HepG2 (cell line): ENCODE data around the gene SECTM1. TPM values are rescaled to one million over a fixed set of nuclear protein-coding genes. Genes with fewer than 3 reads are reported as not detected.

Source experiments
- ARNTL ChIP-seq: sonication (generic); formaldehyde crosslinking; IDR thresholded peaks from 2 replicates; pipeline ENCODE4 v1.4.0; 2020; ENCODE audit warnings: mild to moderate bottlenecking, missing genetic modification reagents
- CAMTA2 ChIP-seq: sonication (generic); formaldehyde crosslinking; IDR thresholded peaks from 2 replicates; pipeline ENCODE4 v1.4.0; 2020; ENCODE audit warnings: mild to moderate bottlenecking, missing genetic modification reagents, borderline replicate concordance
- CBX1 ChIP-seq: IDR thresholded peaks from one replicate; pipeline ENCODE4 v1.6.1; 2016; ENCODE audit warnings: antibody characterized with exemption, low read depth
- CREM ChIP-seq, 2 experiments: sonication (generic) in 1 of 2; formaldehyde crosslinking in 1 of 2; IDR thresholded peaks; 2 replicates each; pipeline versions ENCODE4 v1.4.0 to v1.6.1; 2016 to 2020; ENCODE audit warnings: antibody characterized with exemption in 1 of 2, mild to moderate bottlenecking in 1 of 2, missing genetic modification reagents in 1 of 2
- GPN1 ChIP-seq: sonication (generic); formaldehyde crosslinking; IDR thresholded peaks from 2 replicates; pipeline ENCODE4 v1.5.1; 2020; ENCODE audit warnings: missing genetic modification reagents, borderline replicate concordance
- MTA3 ChIP-seq: sonication (generic); formaldehyde crosslinking; IDR thresholded peaks from 2 replicates; pipeline ENCODE4 v1.4.0; 2020; ENCODE audit warnings: missing genetic modification reagents
- PLRG1 ChIP-seq: fragments of 450-650 bp; conservative IDR thresholded peaks from 2 replicates; pipeline ENCODE4 v1.6.1; 2016
- SAP130 ChIP-seq: IDR thresholded peaks from 2 replicates; pipeline ENCODE4 v1.6.1; 2016; ENCODE audit warnings: low read depth
- SIN3A ChIP-seq: IDR thresholded peaks from 2 replicates; pipeline ENCODE4 v1.6.1; 2011; ENCODE audit warnings: low read depth, mild to moderate bottlenecking, control low read depth, low read length, borderline replicate concordance
- SRSF1 ChIP-seq: fragments of 200-400 bp; formaldehyde crosslinking; optimal IDR thresholded peaks from 2 replicates; pipeline ENCODE3; 2017; ENCODE audit warnings: mild to moderate bottlenecking, low read depth, low read length, moderate library complexity
- SRSF4 ChIP-seq: fragments of 200-400 bp; formaldehyde crosslinking; IDR thresholded peaks from one replicate; pipeline ENCODE4 v1.6.1; 2018; ENCODE audit warnings: mild to moderate bottlenecking, low read depth, low read length, moderate library complexity; ENCODE audit not compliant: poor library complexity, severe bottlenecking
- ZFP90 ChIP-seq: sonication (generic); formaldehyde crosslinking; IDR thresholded peaks from 2 replicates; pipeline ENCODE4 v1.8.0; 2022; ENCODE audit warnings: missing genetic modification reagents, mild to moderate bottlenecking, inconsistent platforms, borderline replicate concordance
- ZNF24 ChIP-seq: fragments of 450-650 bp; IDR thresholded peaks from 2 replicates; pipeline ENCODE4 v1.6.1; 2017; ENCODE audit warnings: antibody characterized with exemption, mild to moderate bottlenecking
- ZNF335 ChIP-seq: sonication (generic); formaldehyde crosslinking; IDR thresholded peaks from 2 replicates; pipeline ENCODE4 v1.4.0; 2020; ENCODE audit warnings: missing genetic modification reagents
- ZNF598 ChIP-seq: sonication (generic); formaldehyde crosslinking; IDR thresholded peaks from 2 replicates; pipeline ENCODE4 v1.5.1; 2020; ENCODE audit warnings: mild to moderate bottlenecking, missing genetic modification reagents, borderline replicate concordance
- ZNF660 ChIP-seq: sonication (generic); formaldehyde crosslinking; IDR thresholded peaks from 2 replicates; pipeline ENCODE4 v1.5.1; 2020; ENCODE audit warnings: mild to moderate bottlenecking, low read depth, missing genetic modification reagents, borderline replicate concordance
- polyA plus RNA-seq, 8 experiments: library from polyadenylated mRNA; depleted of rRNA in 3 of 8; stranded (reverse) in 7 of 8; unstranded in 1 of 8; fragments of >200 nt; fragmentation: Illumina TruSeq in 4 of 8; extraction: Trizol in 4 of 8; gene quantifications; 2 replicates each; pipeline versions ENCODE4 v1.2.1 to v1.2.3, GENCODE V29; 2011 to 2016; ENCODE audit warnings: low read depth in 4 of 8, missing spikeins in 1 of 8, mixed read lengths in 1 of 8; ENCODE audit not compliant: insufficient read depth in 1 of 8
- total RNA-seq, 5 experiments: library from RNA; depleted of rRNA; stranded (reverse); fragments of >200 nt; fragmentation: Illumina TruSeq; extraction: Trizol; gene quantifications; 2 replicates each; pipeline ENCODE4 v1.2.3, GENCODE V29; 2016; ENCODE audit warnings: low read depth in 1 of 5
- TF ChIP-seq, protein P1 (sequence below): sonication (generic); formaldehyde crosslinking; conservative IDR thresholded peaks from 2 replicates; pipeline ENCODE4 v1.4.0; 2020; ENCODE audit warnings: missing genetic modification reagents
- TF ChIP-seq, protein P2 (sequence below): sonication (generic); formaldehyde crosslinking; IDR thresholded peaks from 2 replicates; pipeline ENCODE4 v1.4.0; 2020; ENCODE audit warnings: mild to moderate bottlenecking, missing genetic modification reagents
- TF ChIP-seq, protein P3 (sequence below): sonication (generic); formaldehyde crosslinking; IDR thresholded peaks from 2 replicates; pipeline ENCODE4 v1.4.0; 2020; ENCODE audit warnings: missing genetic modification reagents
- TF ChIP-seq, protein P4 (sequence below): sonication (generic); formaldehyde crosslinking; IDR thresholded peaks from 2 replicates; pipeline ENCODE4 v1.4.0; 2020; ENCODE audit warnings: missing genetic modification reagents
- TF ChIP-seq, protein P5 (sequence below): sonication (generic); formaldehyde crosslinking; IDR thresholded peaks from 2 replicates; pipeline ENCODE4 v1.5.1; 2020; ENCODE audit warnings: missing genetic modification reagents, mild to moderate bottlenecking, borderline replicate concordance

The SECTM1 gene
- total and polyA plus RNA-seq, 2 of the 13 experiments (the other 11 are each of a cell fraction or from before 2014, with no cell fraction given) = 3.5 to 5.3 TPM

DNA sequence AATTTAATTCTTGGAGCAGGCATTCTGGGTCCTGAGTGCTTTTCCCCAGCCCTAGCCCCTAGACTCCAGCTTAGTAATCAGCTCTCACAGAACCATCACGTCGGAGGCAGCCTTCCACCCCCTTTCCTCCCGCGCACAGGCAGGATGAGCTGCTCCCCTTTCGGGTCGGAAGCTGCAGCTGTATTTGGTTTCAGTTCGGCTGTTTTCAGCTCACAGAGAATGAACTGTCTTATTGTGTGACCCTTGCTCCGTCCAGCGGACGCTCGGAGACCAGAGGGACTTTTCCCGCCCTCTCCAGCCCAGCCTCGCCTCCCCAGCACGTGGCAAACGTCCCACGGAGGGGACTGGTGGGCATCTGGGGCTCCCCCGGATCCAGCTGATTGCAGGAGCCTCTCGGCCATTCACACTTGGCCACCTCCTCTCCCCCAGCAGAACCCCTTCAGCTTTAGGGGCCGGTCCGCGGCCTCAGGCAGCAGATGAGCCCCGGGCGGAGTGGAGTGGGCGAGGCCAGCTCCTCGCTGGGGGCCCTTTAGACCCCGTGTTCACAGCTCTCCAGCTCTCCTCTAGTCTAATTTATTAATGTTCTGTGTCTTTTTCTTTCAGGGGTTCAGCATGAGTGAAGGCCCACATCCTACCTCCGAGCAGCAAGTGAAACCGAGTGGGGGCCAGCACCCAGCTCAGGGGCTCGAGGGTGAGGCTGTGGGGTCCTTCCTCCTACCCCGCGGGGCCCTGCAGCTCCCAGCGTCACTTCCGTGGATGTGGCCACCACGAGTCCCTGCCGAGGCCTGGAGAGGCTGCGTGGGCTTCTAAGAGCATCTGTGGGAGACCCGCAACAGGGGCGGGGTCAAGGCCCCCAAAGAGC lies 37.1 kb upstream of the SECTM1 start (continued):
- TF ChIP-seq, protein P1, sequence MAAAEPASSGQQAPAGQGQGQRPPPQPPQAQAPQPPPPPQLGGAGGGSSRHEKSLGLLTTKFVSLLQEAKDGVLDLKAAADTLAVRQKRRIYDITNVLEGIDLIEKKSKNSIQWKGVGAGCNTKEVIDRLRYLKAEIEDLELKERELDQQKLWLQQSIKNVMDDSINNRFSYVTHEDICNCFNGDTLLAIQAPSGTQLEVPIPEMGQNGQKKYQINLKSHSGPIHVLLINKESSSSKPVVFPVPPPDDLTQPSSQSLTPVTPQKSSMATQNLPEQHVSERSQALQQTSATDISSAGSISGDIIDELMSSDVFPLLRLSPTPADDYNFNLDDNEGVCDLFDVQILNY (CRISPR knock-in tag) = 0 out of 2 replicates have a peak, but pooled peaks have one; percentile 56
- TF ChIP-seq CAMTA2 (CRISPR knock-in tag) (peak; percentile 88; the same call in 1 of the 2 replicates), ZNF660 (peak; percentile 74; the same call in 1 of the 2 replicates), ZNF24 (no peak), SIN3A (no peak), MTA3 (CRISPR knock-in tag) (no peak), ZFP90 (peak; percentile 95), CBX1 (no peak), SAP130 (CRISPR knock-in tag) (peak; percentile 69), SRSF1 (no peak), ZNF598 (CRISPR knock-in tag) (peak; percentile 28; the same call in 1 of the 2 replicates), SRSF4 (no peak), CREM (IDR thresholded peaks at IDR 0.05) (no peak; the same call in 1 of the 2 replicates), CREM (CRISPR knock-in tag; IDR thresholded peaks at IDR 0.05) (no peak), ZNF335 (CRISPR knock-in tag) (0 out of 2 replicates have a peak, but pooled peaks have one; percentile 46), PLRG1 (no peak), GPN1 (CRISPR knock-in tag) (peak; percentile 30; the same call in 1 of the 2 replicates), ARNTL (CRISPR knock-in tag) (peak; percentile 89)
- TF ChIP-seq, protein P2, sequence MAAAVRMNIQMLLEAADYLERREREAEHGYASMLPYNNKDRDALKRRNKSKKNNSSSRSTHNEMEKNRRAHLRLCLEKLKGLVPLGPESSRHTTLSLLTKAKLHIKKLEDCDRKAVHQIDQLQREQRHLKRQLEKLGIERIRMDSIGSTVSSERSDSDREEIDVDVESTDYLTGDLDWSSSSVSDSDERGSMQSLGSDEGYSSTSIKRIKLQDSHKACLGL (CRISPR knock-in tag) = peak; percentile 83
- TF ChIP-seq, protein P3, sequence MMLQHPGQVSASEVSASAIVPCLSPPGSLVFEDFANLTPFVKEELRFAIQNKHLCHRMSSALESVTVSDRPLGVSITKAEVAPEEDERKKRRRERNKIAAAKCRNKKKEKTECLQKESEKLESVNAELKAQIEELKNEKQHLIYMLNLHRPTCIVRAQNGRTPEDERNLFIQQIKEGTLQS = peak; percentile 59; the same call in 1 of the 2 replicates
- TF ChIP-seq, protein P4, sequence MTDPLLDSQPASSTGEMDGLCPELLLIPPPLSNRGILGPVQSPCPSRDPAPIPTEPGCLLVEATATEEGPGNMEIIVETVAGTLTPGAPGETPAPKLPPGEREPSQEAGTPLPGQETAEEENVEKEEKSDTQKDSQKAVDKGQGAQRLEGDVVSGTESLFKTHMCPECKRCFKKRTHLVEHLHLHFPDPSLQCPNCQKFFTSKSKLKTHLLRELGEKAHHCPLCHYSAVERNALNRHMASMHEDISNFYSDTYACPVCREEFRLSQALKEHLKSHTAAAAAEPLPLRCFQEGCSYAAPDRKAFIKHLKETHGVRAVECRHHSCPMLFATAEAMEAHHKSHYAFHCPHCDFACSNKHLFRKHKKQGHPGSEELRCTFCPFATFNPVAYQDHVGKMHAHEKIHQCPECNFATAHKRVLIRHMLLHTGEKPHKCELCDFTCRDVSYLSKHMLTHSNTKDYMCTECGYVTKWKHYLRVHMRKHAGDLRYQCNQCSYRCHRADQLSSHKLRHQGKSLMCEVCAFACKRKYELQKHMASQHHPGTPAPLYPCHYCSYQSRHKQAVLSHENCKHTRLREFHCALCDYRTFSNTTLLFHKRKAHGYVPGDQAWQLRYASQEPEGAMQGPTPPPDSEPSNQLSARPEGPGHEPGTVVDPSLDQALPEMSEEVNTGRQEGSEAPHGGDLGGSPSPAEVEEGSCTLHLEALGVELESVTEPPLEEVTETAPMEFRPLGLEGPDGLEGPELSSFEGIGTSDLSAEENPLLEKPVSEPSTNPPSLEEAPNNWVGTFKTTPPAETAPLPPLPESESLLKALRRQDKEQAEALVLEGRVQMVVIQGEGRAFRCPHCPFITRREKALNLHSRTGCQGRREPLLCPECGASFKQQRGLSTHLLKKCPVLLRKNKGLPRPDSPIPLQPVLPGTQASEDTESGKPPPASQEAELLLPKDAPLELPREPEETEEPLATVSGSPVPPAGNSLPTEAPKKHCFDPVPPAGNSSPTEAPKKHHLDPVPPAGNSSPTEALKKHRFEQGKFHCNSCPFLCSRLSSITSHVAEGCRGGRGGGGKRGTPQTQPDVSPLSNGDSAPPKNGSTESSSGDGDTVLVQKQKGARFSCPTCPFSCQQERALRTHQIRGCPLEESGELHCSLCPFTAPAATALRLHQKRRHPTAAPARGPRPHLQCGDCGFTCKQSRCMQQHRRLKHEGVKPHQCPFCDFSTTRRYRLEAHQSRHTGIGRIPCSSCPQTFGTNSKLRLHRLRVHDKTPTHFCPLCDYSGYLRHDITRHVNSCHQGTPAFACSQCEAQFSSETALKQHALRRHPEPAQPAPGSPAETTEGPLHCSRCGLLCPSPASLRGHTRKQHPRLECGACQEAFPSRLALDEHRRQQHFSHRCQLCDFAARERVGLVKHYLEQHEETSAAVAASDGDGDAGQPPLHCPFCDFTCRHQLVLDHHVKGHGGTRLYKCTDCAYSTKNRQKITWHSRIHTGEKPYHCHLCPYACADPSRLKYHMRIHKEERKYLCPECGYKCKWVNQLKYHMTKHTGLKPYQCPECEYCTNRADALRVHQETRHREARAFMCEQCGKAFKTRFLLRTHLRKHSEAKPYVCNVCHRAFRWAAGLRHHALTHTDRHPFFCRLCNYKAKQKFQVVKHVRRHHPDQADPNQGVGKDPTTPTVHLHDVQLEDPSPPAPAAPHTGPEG (CRISPR knock-in tag) = peak; percentile 79; the same call in 1 of the 2 replicates
- TF ChIP-seq, protein P5, sequence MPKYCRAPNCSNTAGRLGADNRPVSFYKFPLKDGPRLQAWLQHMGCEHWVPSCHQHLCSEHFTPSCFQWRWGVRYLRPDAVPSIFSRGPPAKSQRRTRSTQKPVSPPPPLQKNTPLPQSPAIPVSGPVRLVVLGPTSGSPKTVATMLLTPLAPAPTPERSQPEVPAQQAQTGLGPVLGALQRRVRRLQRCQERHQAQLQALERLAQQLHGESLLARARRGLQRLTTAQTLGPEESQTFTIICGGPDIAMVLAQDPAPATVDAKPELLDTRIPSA = no peak
